ELF-1 (cell line): ENCODE results near the gene LITAF.

Source experiments
- DNase-seq: peaks from one replicate; pipeline ENCODE4 v3.0.0-alpha.2; 2016; ENCODE audit warnings: low read depth, low spot score

Gene LITAF

DNA sequence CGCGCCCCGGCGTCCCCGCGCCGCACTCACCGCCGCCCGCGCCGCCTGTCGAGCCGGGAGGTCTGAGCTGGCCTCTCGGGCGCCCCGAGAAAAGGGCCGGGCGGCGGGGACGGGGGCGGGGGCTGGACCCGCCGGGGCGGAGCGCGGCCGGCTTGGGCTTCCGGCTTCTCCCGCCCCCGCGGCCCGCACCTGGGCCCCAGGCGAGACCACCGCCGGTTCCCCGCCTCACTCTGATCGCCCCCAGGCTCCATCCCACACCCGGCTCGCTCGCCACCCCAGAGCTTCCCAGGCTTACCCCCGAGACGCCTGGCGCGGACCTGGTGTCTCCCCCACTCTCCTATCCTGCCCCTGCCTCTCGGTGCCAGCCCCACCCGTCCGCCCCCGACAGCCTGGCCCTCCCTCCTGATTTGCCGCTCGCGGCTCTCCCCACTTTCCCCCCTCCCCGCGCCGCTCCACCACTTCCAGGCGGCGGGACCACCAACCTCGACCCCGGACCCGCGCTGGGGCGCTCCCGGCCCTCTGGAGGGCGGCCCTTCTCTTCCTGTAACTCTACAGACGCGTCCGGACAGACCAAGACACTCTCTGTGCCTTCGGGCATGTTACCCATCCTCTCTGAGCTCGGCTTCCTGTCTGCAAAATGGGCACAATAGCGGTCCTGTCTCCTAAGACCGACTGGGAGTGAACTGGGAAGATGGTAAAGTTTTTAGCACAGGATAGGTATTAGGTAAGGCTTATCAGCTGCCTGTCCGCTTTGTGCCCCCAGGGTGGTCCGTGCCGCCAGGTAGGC is at the start of gene LITAF:
Gene LITAF, minus strand, starts transcription at position 64 of the 787 bp plus-strand sequence. CDS start 30,189 bp downstream, outside the sequence.
- peak; percentile 66 for DNase-seq

DNA sequence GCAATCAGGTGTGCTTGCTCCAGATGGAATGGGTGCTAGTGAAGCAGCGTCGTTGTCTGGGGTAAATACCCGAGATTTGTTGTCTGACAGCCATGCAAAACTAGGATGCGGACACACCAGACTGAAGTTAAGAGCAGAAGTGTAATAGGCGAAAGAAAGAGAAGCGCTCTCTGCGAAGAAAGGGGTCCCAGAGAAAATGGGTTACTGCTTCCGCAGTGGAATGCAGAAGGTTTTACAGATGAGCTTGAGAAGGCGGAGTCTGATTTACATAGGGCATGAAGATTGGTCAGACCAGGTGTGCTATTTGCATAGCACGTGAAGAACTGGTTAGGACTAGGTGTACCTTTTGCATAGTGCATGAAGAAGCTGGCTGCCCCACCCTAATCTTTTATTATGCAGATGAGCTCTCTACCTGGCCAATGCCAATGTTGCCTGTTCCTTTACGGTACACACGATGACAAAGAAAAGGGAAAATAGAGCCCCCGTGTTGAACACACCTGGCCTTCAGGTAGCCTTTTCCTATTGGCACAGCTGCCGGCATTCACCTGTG is 49.5 kb upstream of the LITAF start:
- peak; percentile 91 for DNase-seq

DNA sequence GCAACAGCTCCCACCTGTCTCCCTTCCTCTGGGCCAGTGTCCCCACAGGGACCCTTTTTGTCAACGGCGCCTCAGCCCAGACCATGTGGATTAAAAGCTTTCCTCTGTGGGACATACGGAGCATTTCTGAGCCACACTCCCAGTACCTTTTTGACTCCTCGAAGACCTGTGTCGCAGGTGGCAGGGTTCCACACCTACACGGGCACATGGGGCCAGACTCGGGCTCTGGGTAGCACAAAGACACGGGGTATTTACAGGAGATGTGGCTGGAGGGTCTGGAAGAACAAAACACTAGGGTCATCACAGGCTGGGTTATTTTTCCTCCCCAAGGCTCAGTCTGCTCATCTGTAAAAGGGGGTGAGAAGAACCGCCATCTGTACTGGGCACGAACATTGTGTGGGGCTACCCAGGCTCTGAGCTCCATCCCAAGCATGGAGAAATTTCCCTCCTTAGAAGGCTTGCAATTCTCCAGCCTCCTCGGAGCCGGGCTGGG is 49.0 kb upstream of the LITAF start:
- no peak for DNase-seq

DNA sequence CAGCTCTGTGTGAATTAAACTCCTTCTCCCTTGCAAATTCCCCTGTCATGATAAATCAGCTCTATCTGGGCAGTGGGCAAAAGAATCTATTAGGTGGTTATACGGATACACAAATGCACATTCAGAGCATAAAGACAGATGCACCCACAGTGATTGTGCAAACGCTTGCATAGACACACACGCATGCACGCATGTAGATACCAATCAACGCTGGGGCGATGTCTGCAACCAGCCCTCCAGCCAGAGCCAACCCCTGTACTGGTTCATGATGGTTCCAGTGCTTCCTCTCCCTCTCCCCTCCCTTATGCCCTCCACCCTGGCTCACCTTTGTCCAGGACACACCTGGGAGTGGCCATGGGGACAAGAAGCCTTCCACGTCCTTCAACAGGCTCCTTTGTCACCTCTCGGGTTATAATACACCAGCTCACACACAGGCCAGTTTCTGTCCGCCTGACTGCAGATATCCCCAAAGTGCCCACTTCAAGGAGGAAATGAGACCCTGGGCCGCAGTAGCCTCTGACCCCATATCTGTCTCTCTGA is 48.5 kb upstream of the LITAF start:
- no peak for DNase-seq

DNA sequence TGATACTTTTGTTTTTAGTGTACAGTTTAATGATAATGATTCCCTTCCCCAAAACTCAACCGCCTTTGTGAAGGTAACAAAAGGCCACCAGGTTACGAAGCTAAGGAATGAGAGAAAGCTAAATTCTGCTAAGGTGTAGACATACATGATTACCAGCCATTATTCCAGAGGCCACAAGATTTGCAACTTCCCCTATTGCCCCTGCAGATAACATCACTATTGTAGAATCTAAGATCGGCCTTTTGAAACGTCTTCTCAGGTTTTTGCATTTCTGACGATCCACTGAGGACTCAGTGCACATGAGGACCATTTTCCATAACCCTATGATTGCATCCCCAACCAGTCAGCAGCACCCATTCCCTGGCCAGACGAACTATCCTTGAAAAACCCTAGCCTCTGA is 47.6 kb upstream of the LITAF start:
- no peak for DNase-seq

DNA sequence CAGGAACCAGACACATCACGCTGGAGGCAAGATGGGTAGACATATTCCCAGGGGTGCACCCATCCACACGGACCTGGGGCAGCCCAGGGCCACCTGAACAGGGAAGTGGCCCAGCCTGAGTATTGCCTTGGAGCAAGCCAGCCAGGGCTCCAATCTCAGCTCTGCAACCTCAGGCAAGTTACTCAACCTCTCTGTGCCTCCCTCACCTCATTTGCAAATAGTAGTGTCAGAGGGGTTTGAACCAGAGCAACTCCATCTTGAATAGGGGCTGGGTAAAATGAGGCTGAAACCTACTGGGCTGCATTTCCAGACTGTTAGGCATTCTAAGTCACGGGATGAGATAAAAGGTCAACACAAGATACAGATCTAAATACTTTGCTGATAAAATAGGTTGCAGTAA is 46.4 kb upstream of the LITAF start:
- DNase-seq, result no peak

DNA sequence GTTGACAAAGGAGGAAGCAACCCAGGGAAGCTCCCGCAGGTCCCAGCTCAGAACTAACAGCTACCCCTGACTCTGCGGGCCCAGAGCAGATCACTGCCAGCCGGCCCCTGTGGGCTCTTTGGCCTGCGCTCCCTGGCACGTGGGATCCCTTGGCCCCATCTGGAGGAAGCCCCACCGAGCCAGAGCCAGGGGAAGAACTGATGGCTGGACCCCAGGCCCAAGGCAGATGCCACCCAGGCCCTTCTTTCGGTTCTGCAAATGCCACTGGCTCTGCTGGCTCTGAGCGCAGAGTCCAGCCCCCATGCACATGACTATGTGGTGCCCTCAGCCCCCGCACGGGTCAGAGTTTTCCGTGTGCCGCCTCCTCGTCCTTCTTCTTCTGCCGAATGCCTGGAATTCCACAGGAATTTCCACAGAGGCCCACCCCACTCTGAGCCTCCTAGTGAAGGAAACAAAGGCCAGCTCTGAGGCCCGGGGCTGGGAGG is 45.8 kb upstream of the LITAF start:
- DNase-seq, result no peak

DNA sequence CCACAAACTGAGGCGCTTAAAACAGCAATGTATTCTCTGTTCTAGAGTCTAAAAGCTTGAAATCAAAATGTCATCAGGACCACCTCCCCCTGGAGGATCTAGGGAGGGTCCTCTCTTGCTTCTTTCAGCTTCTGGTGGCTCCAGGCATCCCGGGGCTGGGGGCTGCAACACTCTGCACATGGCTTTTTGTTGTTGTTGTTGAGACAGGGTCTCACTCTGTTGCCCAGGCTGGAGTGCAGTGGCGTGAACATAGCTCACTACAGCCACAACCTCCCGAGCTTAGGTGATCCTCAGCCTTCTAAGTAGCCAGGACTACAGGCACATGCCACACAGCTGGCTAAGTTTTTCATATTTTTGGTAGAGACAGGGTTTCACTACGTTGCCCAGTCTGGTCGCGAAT is 44.5 kb upstream of the LITAF start:
- DNase-seq, result no peak

DNA sequence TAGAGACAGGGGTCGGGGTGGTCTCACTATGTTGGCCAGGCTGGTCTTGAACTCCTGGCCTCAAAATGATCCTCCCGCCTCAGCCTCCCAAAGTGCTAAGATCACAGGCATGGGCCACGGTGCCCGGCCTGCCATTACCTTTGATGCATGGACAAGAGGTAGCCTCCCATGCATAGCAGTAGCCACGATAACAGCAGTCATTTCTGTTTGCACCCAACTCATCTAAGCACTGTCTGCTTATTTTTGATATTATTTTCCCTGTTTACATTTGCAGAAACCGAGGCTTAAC is 44.0 kb upstream of the LITAF start:
- no peak for DNase-seq

DNA sequence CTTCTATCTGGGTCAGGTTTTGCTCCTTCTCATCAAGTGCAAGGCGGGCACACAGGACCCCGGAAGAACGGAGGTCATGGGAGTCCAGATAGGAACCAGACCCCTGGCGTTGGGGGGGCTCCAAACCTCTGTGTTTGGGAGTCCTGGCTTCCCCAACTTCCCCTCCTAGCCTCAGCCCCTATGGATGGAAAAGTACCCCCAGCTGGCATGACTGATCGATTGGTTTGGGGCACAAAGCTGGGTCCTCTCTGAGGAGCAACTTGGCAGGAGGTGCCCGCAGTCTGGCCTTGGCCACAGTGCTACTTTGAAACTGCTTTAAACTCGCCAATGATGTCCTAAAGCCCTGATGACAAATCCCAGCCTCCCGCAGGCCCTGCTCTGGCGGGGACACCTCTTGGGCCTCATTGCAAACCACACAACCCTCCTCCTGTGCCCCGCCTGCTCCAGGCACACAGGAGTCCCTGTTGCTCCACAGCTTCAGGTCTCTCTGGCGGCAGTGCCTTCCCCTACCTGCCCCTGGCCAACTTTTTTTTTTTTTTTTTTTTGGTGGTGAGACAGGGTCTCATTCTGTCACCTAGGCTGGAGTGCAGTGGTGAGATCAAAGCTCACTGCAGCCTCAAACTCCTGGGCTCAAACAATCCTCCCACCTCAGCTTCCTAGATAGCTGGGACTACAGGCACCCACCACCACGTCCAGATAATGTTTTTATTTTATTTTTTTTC is 43.5 kb upstream of the LITAF start:
- no peak for DNase-seq

DNA sequence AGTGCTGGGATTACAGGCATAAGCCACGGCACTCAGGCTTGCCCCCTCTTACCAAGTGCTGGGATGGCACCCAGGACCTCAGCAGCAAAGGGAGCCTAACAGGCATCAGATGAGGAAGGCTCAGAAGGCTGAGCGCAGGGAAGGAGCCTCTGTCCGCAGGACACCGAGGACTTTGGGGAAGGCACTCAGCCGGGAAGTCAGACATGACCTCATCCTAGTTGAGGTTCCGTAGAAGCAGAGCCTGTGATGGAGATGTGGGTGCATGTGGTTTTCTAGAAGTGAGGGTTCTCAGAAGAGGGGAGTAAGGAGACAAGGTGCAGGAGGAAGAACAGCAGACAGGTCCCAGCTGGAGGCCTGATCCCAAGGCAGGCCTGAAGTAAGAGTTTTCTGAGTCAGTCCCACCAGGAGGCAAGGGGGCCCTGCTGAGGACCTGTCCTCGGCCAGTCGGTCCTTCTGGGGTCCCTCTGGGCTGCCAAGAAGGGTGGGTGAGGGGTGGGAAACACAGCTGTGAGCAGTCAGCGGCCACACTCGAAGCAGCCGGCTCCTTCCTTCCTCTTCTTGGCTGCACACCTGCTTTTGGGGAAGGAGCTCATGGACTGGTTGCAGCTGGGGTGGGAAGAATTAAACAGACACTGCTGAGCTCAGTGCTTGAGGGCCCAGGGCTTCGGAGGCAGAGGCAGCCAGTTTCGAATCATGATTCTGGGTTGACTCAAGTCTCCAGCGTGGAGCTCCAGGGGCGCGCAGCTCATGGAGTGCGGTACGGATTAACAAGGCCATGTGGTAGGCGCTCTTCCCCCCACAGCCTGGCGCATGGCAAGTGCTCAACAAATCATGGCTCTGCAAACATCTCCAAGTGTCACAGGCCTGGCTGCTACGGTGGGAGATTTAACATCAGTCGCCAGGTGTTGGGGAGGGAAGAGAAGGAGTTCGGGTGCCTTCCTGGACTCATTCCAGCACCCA is 42.6 kb upstream of the LITAF start:
- no peak for DNase-seq

DNA sequence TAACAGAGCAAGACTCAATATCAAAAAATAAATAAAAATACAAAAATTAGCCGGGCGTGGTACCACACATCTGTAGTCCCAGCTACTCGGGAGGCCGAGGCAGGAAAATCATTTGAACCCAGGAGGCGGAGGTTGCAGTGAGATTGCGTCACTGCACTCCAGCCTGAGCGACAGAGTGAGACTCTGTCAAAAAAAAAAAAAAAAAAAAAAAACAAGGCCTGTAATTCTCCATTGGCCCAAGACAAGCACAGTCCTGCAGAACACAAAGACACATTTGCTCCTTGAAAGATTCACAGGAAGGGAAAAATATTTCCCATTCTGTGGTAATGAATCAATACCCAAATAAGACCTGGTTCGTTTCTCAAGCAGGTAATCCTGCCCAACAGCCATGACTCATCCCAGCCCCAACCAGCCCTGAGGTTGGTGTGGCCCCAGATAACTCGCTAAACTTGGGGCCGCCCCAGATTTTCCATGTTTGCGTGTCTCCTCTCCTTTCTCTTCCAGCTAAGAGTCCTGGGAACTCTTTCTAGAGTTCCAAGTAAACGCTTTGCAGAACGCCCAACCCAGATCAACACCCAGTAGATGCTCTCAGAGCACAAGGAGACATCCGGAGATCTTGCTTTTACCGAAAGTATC is 41.2 kb upstream of the LITAF start:
- DNase-seq, result no peak

DNA sequence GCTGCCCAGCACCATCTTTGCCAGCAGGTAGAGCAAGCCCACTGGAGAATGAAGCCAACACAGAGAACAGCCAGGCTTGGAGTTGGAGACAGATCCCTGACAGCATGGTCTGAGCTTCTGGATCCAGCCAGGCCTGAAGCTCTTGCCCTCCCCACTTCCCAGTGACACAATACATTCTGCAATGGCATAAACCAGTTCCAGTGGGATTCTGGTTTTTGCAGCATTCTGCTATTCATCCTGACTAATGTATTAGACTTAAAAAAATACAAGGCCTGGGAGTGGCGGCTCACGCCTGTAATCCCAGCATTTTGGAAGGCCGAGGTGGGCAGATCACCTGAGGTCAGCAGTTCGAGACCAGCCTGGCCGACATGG is 40.6 kb upstream of the LITAF start:
- DNase-seq, result no peak

DNA sequence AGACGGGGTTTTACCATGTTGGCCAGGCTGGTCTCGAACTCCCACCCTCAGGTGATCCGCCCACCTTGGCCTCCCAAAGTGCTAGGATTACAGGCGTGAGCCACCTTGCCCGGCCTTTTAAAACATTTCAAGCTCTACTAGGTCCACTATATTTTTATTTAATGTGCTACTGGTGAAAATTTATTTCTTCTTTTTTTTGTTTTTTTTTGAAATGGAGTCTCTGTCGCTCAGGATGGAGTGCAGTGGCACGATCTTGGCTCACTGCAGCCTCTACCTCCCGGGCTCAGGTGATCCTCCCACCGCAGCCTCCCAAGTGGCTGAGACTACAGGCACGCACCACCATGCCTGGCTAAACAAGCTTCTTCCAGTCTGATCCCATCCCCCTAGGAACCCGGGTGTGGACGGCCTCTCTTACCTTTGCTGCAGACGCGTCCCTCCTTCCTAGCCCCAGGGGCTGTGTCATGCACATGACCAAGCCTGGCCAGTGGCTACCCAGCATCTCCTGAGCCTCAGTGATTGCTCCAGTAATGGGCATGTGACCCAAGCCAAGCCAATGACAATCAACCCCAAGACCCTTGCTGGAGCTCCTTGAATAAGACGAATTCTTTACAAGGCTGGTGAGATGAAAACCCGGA is 40.1 kb upstream of the LITAF start:
- no peak for DNase-seq

DNA sequence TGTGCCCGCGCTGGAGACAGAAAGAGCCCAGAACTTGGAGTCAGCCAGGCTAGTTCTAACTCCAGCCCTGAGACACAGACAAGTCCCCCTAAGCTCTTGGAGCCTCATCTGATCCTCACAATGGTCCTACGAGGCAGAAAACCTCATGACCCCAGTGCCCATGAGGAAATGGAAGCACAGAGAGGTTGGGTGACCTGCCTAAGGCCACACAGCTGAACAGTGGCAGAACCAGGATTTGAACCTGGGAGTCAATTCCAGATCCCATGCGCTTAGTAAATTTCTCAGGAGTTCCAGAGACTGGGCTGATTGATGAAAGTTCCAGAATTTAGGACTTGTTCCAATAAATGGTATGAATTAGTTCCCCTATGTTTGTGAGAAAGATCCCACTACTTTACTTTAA is 39.0 kb upstream of the LITAF start:
- no peak for DNase-seq

DNA sequence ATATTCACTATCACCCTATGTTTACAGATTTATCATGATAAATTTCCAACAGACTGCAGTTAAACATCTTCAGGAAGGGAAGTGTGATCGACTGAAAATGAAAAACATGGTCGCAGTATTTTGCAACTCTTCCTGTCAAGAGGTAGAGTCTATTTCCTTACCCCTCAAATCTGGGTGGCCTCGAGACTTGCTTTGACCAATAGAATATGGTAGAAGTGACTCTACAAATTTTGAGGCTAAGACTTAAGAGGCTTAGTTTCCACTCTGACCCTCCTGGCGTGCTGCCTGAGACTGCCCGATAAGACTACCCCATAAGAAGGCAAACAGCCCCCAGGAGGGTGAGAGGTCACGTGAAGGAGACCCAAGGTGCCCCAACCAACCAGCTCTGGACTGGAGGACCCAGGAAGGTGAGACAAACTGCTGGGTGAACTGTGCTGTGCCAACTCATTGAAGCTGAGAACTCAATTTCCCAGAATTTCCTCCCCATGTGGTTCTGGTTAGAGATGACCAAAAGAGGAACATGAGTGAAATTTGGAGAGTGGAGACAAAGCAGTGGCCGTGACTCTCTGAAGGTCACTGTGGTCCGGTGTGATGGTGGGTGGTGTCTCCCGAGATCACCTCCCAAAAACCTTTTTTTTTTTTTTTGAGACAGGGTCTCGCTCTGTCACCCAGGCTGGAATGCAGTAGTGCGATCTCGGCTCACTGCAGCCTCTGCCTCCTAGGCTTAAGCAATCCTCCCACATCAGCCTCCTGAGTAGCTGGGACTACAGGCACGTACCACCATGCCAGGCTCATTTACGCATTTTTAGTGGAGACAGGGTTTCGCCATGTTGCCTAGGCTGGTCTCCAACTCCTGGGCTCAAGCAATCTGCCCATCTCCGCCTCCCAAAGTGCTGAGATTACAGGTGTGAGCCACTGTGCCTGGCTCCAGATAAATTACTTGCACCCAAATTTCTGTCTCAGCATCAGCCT is 38.2 kb upstream of the LITAF start:
- DNase-seq, result no peak

DNA sequence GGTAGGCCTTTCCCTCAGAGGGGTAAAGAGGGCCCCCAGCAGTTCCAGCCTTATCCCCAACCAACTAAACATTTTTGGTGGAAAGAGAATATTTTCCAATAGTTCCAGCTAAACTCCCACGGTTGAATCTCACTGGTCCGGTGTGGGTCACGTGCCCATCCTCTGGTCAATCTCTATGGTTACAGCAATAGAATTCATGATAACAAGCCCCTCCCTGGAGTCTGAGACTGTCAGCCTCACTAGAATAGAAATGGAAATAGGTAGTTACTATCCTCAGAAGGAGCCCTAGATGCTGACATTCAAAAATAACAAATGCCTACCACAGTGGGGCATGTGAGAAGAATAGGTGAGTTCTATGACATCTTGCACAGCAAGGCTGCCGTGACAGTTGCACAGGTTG is 37.5 kb upstream of the LITAF start:
- DNase-seq, result no peak

DNA sequence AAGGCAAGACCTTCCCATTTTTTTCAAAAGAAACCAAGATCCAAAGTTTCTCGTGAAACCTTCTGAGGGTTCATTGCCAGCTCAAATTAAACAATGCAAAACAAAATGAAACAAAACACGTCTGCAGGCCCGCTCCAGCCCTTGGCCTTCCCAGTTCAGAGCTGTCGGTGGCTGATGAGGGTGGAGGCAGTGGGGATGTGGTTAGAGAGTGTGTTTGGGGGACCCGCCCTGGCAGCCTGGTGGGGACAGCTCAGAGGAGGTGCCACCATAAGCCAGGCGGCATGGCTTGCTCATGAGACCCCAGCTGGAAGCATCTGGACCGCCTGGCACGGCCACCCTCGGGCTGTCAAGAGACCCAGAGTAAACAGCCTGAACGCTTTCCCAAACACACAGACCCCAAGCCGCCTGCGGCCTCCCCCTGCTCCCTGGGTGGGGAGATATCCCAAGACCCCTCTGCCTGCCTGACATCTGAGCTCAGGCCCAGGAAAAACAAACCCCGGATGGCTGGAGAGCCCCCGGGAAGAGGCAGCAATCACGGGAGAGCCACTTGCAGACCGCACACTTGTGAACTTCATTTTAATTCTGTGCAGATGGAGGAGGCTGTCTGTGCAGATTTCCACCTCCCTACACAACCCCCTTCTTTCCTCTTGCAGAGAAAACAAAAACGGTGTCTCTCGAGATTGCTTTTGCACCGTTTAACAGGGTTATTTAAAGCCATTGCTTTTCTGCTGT is 35.4 kb upstream of the LITAF start:
- no peak for DNase-seq

DNA sequence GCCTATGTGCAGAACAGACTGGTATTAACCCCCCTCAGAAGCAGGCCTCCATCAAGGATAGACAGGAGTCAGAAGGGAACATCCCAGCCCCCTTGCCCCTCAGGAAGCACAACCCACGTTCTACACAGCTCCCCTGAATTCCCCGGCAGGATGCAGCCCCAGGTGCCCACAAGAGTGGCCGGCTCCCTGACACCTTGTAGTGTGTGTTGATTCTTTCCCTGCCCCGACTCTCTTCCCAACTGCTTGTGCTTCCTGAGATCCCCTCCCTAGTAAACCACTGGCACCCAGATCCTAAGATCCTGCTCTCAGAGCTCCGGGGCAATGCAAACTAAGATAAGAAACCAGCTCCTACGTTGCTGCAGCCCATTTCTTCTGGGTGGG is 34.8 kb upstream of the LITAF start:
- no peak for DNase-seq
